HFF-Myc (cell line): ENCODE data around the gene CUL3.
"Not testable (repeated sequence)": the region's sequence is repeated elsewhere in the genome, so short reads cannot be mapped to it uniquely, and the experiment has no call there.

Experiments used
- DNase-seq: peaks from one replicate; pipeline ENCODE4 v3.0.0-alpha.2; 2011; ENCODE audit warnings: low read depth; ENCODE audit errors: extremely low read depth
- H3K4me3 ChIP-seq: replicated peaks from 2 replicates; pipeline ENCODE4 v1.5.1; 2011; ENCODE audit warnings: low read depth, mild to moderate bottlenecking, control low read depth, low read length
- CTCF ChIP-seq: IDR thresholded peaks from 2 replicates; pipeline ENCODE4 v1.5.1; 2012; ENCODE audit warnings: mild to moderate bottlenecking, low read depth, low read length, control low read depth; ENCODE audit errors: missing control alignments

Gene CUL3

DNA sequence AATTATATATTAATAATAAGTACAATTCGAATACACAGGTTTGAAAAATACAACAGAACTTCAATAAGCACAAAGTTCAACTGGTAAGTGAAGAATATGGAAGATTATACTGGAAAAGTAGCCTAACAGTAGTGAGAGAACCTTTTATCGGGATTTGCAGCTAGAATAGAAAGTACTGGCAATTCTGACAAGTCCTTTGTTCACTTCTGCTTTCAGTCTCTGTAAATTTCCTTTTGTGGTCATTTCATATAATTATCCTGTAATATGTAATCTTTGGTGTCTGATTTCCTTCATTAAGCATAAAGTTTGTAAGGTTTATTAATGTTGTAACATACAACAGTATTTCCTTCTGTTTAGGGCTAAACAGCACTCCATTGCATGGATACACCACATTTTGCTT, 67.2 kb downstream of the CUL3 start:
- no peak for TF ChIP-seq CTCF
- H3K4me3 ChIP-seq, result no peak overlapping the region
- DNase-seq, result no peak

GRCh38 chr2:224516393-224516792, 68.8 kb downstream of the CUL3 start:
- H3K4me3 ChIP-seq, DNase-seq: not testable (repeated sequence)

- DNase-seq, result no peak
- TF ChIP-seq CTCF, result no peak
- H3K4me3 ChIP-seq, result no peak overlapping the region
Observed at GRCh38 chr2:224513991-224514390, 71.2 kb downstream of the CUL3 start.

GRCh38 chr2:224507789-224508188, 77.4 kb downstream of the CUL3 start:
- DNase-seq, result no peak
- H3K4me3 ChIP-seq, result no peak overlapping the region
- no peak for TF ChIP-seq CTCF

DNA sequence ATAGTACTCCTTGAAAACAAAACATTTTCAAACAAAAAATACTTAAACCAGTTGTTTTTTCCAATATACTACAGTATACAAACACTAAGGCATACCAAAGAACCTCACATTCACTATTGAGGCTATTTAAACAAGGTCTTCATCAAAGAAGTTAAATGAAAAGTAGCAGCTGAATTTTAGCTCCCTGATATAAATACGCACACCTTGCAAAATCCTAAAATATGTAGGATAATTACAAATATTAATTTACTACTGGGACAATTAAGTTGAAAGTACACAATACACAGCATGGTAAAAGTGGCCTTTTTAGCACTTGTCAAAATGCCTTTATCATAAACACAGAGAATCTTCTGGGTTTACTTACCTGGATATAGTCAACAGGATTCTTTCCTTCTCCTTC, 78.7 kb downstream of the CUL3 start:
- no peak overlapping the region for H3K4me3 ChIP-seq
- TF ChIP-seq CTCF, result no peak
- DNase-seq, result no peak

DNA sequence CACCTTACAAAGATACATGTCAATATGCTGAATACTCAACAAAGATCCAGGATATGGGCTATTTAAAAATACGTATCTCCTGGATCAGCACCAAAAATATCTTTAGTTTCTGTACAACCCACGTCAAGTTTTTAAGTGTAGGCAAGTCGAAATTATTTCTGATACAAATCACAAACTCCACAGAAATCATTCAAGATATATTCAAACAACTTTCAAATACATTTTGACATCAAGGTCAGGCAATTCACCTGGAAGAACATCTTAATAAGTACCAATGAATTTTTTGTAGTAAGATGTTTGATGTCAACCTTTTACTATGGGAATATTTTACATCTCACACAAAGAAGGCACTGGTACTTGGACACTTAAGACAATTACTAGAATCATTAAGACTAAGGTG, 86.2 kb downstream of the CUL3 start:
- no peak for TF ChIP-seq CTCF
- DNase-seq, result no peak
- no peak overlapping the region for H3K4me3 ChIP-seq

- no peak overlapping the region for H3K4me3 ChIP-seq
- no peak for TF ChIP-seq CTCF
- peak; percentile 2 for DNase-seq
Observed at GRCh38 chr2:224492531-224492930, 92.6 kb downstream of the CUL3 start.

DNA sequence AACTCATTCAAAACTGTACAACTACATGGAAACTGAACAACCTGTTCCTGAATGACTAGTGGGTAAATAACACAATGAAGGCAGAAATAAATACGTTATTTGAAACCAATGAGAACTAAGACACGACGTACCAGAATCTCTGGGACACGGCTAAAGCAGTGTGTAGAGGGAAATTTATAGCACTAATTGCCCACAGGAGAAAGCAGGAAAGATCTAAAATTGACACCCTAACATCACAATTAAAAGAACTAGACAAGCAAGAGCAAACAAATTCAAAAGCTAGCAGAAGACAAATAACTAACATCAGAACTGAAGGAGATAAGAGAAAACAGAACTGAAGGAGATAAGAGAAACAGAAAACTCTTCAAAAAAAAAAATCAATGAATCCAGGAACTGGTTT, 97.2 kb downstream of the CUL3 start:
- H3K4me3 ChIP-seq, DNase-seq: not testable (repeated sequence)

DNA sequence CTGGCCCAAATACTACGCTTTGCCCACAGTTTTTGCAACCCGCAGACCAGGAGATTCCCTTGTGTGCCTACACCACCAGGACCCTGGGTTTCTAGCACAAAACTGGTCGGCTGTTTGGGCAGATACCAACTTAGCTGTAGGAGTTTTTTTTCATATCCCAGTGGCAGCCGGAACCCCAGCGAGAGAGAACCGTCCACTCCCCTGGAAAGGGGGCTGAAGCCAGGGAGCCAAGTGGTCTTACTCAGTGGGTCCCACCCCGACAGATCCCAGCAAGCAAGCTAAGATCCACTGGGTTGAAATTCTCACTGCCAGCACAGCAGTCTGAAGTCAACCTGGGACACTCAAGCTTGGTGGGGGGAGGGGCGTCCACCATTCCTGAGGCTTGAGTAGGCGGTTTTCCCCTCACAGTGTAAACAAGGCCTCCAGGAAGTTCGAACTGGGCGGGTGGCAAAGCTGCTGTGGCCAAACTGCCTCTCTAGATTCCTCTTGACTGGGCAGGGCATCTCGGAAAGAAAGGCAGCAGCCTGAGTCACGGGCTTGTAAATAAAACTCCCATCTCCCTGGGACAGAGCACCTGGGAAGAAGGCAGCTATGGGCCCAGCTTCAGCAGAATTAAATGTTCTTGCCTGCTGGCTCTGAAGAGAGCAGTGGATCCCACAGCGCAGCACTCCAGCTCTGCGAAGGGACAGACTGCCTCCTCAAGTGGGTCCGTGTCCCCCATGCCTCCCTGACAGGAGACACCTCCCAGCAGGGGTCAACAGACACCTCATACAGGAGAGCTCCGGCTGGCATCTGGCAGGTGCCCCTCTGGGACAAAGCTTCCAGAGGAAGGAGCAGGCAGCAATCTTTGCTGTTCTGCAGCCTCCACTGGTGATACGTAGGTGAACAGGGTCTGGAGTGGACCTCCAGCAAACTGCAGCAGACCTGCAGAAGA, 99.8 kb downstream of the CUL3 start:
- peak; percentile 78 for DNase-seq
- H3K4me3 ChIP-seq, result not testable (repeated sequence)
